Measurements from ENCODE around the gene NF2.

Gene NF2

GRCh38 chr22:29717789-29718188 lies 114.4 kb downstream of the NF2 start:
- TF ChIP-seq CTCF (IDR thresholded peaks at IDR 0.05; ENCODE audit: low read depth, low read length), result no peak
- no peak overlapping the region for H3K4me3 ChIP-seq (ENCODE audit: low read depth, low read length)

GRCh38 chr22:29718949-29719898 lies 115.8 kb downstream of the NF2 start:
- H3K4me3 ChIP-seq (ENCODE audit: low read depth, low read length), result no peak overlapping the region
- no peak for TF ChIP-seq CTCF (IDR thresholded peaks at IDR 0.05; ENCODE audit: low read depth, low read length)

GRCh38 chr22:29719899-29720645 lies 116.6 kb downstream of the NF2 start, which contains the start of gene CABP7:
CABP7 (plus strand) TSS chr22:29720003; CDS start chr22:29720425, 422 bp downstream.
- H3K4me3 ChIP-seq (ENCODE audit: low read depth, low read length), result no peak within 1 kb of the TSS
- TF ChIP-seq CTCF (IDR thresholded peaks at IDR 0.05; ENCODE audit: low read depth, low read length), result no peak

GRCh38 chr22:29720811-29721323 lies 117.4 kb downstream of the NF2 start:
- no peak for TF ChIP-seq CTCF (IDR thresholded peaks at IDR 0.05; ENCODE audit: low read depth, low read length)
- H3K4me3 ChIP-seq (ENCODE audit: low read depth, low read length), result no peak overlapping the region

GRCh38 chr22:29722151-29722550 lies 118.7 kb downstream of the NF2 start:
- no peak for TF ChIP-seq CTCF (IDR thresholded peaks at IDR 0.05; ENCODE audit: low read depth, low read length)
- no peak overlapping the region for H3K4me3 ChIP-seq (ENCODE audit: low read depth, low read length)

- H3K4me3 ChIP-seq (ENCODE audit: low read depth, low read length), result no peak overlapping the region
- no peak for TF ChIP-seq CTCF (IDR thresholded peaks at IDR 0.05; ENCODE audit: low read depth, low read length)
These were observed 119.2 kb downstream of the NF2 start for GRCh38 chr22:29722587-29722986.

All from WI38 (cell line).